ENCODE results near the gene ZNF451. TPM values are rescaled to one million over a fixed set of nuclear protein-coding genes. Genes with fewer than 3 reads are reported as not detected.
"Not testable (repeated sequence)": the region's sequence is repeated elsewhere in the genome, so short reads cannot be mapped to it uniquely, and the experiment has no call there.

The ZNF451 gene
- total RNA-seq, 1 experiment from 2014 or later: 16.9 TPM

DNA sequence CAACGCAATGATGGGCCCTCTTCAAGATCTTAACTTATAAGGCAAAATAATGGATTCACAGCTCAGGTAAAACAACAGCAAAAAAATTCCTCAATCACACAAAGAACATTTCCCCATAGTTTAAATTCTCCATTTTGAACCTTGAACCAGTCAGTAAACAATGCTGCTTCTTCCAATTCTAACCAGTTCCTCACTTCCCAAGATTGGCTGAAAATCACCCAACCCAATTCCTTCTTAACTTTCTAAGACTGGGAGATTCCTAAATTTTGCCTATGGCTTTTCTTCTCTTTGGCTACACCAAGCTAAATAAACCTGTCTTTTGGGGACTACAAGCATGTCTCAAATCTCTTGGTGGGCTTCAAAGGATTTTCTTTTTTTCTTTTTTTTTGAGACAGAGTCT lies 3.1 kb upstream of the ZNF451 start:
- H3K36me3 ChIP-seq: peaks cover 5% of the 10 kb centered on the region
- no peaks in the 10 kb centered on the region for H3K27me3 ChIP-seq
- no peak overlapping the region for H3K4me3 ChIP-seq
- H3K9me3 ChIP-seq: no peaks in the 10 kb centered on the region
- no peak for DNase-seq

DNA sequence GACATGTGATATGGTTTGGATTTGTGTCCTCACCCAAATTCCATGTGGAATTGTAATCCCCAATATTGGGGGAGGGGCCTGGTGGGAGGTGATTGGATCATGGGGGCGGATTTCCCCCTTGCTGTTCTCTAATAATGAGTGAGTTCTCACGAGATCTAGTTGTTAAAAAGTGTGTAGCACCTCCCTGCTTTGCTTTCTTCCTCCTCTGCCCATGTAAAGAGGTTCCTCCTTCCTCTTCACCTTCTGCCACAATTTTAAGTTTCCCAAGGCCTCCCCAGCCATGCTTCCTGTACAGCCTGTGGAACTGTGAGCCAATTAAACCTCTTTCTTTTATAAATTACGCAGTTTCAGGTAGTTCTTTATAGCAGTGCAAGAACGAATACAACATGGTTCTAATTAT lies 2.1 kb upstream of the ZNF451 start:
- Histone ChIP-seq H3K4me3 (no peak overlapping the region), H3K27me3 (no peaks in the 10 kb centered on the region), H3K9me3 (no peaks in the 10 kb centered on the region), H3K36me3 (peaks cover 13% of the 10 kb centered on the region)
- no peak for DNase-seq

DNA sequence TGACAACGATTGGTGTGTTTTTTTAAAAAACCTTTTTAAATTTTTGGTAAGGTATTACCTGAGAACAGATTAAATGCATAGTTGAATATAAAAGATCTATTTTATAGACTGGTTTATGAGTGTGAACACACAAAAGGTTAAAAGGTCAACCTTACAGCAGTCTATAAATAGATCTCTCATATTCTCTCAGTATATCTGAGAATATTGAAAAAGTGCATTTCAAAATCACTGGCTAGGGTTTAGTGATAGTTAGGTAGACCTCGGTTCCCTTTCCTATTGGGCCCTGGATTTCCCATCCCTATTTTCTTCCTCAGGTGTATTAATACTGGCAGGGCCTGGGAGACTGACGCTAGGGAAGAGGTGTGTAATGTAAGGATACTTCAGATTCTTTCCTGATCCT lies 723 bp upstream of the ZNF451 start:
- Histone ChIP-seq H3K4me3 (peak overlapping the region; percentile 65), H3K36me3 (peaks cover 13% of the 10 kb centered on the region), H3K27me3 (no peaks in the 10 kb centered on the region), H3K9me3 (no peaks in the 10 kb centered on the region)
- no peak for DNase-seq

DNA sequence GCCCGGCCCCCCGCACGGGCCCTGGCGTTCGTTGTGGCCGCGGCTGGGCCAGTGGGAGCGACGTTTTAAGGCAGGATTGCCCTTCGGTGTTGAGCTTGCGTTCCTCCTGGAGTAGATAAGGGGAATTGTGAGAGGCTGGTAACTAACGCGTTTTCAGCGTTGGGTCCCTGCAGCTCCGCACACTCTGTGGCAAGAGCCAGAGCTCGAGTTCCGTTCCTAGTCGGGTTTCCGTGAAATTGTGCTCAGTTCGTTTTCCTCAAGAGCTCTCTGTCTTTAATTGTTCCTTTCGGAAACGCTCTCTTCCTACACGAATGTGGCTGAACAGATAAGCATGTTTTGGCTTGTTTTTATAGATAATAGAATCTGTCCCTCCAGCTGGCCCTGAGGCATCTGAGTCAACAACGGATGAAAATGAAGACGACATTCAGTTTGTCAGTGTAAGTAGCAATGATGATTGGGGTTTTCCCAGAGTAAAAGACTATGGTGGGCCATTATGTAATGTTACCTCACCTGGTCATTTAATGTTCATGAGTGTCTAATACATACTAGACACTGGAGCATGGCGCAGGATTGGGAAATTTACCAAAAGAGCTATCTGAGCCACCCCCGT lies 575 bp downstream of the ZNF451 start:
- not testable (repeated sequence) for H3K27me3 ChIP-seq, H3K9me3 ChIP-seq, DNase-seq, H3K4me3 ChIP-seq
- H3K36me3 ChIP-seq: peaks cover 13% of the 10 kb centered on the region

DNA sequence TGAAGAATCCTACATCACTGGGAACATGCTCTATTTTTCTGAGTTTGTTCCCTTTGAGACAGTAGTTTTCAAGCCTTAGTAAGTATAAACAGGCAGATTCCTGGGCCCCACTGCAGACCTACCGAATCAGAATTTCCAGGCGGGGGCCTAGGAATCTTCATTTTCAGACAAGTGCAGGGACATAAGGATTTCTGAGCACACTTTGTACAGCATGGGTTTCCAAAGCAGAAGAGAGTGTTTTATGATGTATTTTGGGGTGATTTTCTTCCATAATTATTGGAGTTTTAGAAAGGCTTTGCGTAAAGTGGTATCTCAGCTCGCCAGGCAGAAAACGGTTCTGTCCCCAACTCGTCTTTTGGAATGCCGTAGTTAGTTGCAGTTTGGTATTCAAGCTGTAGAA lies 1.4 kb downstream of the ZNF451 start:
- Histone ChIP-seq H3K4me3 (0 out of 2 replicates have a peak overlapping the region, but pooled peaks have one; percentile 7), H3K36me3 (peaks cover 13% of the 10 kb centered on the region)
- H3K27me3 ChIP-seq, DNase-seq, H3K9me3 ChIP-seq: not testable (repeated sequence)

DNA sequence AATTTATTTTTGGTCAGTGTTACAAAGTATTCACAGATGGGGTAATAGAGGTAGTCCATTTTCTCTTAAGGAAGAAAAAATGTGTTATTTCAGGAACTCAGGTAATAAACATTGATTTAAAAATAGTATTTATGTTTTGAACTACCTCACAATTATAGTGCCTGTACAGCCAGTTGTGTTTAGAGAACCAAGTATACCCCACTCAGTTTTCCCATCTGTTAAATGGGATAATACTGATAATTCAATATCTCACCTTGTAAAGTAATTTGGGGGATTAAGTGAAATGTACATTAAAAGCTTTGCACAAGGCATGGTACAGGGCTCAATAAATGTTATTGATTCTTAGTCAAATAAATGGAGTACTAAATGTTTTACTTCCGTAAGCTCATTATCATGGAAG lies 4.7 kb downstream of the ZNF451 start:
- Histone ChIP-seq H3K36me3 (peaks cover 31% of the 10 kb centered on the region), H3K27me3 (no peaks in the 10 kb centered on the region), H3K4me3 (no peak overlapping the region), H3K9me3 (no peaks in the 10 kb centered on the region)
- DNase-seq: no peak

DNA sequence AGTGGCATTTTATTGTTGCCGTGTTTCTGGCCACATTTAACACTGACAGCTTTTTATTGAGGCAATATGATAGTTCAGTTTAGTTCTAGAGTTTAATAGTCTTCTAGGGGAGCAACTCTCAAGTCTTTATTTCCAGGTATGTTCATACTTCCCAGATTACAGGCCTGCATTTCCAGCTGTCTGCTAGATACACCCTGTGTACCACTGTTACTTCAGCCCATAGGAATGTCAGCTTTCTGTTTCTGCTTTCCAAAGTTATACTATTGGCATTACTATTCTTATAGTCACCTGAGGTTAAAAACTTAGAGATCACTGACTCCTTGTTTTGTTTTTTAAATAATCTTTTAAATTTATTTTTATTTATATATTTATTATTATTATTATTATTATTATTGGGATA lies 7.6 kb downstream of the ZNF451 start:
- no peaks in the 10 kb centered on the region for H3K9me3 ChIP-seq
- peaks cover 47% of the 10 kb centered on the region for H3K36me3 ChIP-seq
- no peak overlapping the region for H3K4me3 ChIP-seq
- H3K27me3 ChIP-seq: no peaks in the 10 kb centered on the region
- no peak for DNase-seq

DNA sequence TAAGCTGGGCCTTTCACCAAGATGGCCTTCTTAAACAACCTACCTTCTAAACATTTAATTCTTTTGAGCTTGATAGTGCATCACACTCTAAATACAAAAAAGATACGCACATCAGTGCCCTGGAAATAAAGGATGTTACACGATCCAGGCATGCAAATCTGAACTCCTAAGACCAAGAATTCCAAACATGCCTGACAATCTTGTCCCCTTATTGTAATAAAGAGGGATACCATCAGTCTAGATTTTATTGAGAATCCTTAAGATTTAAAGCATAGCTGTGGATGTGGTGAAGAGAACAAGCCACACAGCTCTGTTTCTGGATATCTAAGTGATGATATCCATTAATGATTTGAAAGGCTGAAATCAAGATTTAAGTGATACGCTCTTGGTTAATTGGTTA lies 13.0 kb downstream of the ZNF451 start:
- no peaks in the 10 kb centered on the region for H3K9me3 ChIP-seq
- no peaks in the 10 kb centered on the region for H3K27me3 ChIP-seq
- H3K4me3 ChIP-seq: no peak overlapping the region
- DNase-seq: no peak
- H3K36me3 ChIP-seq: peaks cover 57% of the 10 kb centered on the region

DNA sequence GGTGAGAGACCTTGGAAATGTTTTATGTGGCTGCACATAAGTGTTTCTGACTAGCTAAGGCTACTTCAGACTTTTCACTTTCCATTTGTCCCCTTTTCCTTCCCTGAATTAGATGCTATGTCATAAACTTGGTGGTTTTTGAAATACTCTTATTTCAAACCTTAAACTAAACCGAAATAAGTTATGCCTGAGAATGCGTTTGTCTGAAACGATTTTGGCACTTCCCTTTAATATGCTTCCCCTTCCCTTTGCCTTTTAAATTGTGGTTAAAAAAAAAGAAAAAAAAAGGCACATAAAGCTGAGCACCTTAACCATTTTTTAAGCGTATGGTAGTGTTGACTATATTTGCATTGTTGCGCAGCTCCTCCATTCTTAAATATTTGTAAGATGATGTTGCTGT lies 14.3 kb downstream of the ZNF451 start:
- no peak for DNase-seq
- peaks cover 45% of the 10 kb centered on the region for H3K36me3 ChIP-seq
- no peaks in the 10 kb centered on the region for H3K9me3 ChIP-seq
- H3K4me3 ChIP-seq: no peak overlapping the region
- H3K27me3 ChIP-seq: no peaks in the 10 kb centered on the region

DNA sequence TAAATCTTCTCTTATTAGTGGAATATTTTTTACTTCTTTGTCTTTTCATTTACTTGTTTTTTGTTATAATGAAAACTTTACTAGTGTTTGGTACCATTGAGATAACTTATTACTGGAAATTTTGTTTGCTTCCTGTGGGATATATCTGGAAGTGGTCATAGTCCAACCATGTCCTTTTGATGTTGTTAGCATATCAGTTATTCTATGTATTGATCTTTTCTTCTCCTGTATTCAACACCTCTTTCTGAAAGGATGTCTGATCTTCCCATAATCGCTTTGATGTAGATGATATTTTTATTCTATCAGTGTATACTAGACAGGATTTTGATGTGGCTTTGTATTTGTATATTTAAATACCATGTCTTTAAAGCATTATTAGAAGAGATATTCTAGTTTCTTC lies 17.0 kb downstream of the ZNF451 start:
- H3K4me3 ChIP-seq: no peak overlapping the region
- no peaks in the 10 kb centered on the region for H3K27me3 ChIP-seq
- no peaks in the 10 kb centered on the region for H3K9me3 ChIP-seq
- DNase-seq: no peak
- peaks cover 24% of the 10 kb centered on the region for H3K36me3 ChIP-seq

DNA sequence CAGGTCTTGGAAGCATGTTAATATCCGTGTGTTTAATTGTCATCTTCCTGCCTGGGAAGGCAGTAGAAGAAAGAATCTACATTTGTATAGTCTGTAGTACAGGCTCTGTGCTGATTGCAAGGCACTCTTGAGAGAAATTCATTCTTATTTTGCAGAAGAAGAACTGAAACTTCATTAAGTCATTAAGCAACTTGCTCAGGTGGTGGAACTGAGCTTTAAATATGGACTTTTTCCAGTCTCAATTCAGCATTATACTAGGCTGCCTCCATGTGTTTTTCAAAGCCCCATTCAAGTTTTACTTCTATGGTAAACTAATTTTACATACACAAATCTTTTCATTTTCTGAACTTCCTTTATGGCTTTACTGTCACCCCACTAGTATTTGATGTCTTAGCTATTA lies 18.7 kb downstream of the ZNF451 start:
- Histone ChIP-seq H3K4me3 (no peak overlapping the region), H3K27me3 (no peaks in the 10 kb centered on the region), H3K9me3 (no peaks in the 10 kb centered on the region), H3K36me3 (peaks cover 9% of the 10 kb centered on the region)
- DNase-seq: no peak

DNA sequence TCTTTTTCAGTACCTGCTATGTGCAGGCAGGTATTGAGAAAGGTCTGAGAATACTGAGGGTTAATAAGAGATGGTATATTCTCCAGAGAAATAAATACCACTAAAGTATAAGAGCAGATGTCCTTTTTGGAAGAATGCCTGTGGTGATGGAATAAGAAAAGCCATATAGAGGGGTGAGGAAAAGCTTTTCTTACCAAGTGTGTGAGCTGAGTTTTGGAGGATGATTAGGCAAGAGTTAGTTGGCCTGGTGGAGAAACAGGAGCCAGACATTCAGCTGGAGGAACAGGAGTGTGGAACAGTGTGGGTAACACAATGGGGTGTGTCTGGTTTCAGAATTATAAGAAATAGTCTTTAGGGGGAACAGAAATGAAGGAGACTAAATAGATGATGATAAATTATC lies 19.9 kb downstream of the ZNF451 start:
- no peaks in the 10 kb centered on the region for H3K27me3 ChIP-seq
- peaks cover 9% of the 10 kb centered on the region for H3K36me3 ChIP-seq
- no peaks in the 10 kb centered on the region for H3K9me3 ChIP-seq
- DNase-seq: no peak
- no peak overlapping the region for H3K4me3 ChIP-seq

DNA sequence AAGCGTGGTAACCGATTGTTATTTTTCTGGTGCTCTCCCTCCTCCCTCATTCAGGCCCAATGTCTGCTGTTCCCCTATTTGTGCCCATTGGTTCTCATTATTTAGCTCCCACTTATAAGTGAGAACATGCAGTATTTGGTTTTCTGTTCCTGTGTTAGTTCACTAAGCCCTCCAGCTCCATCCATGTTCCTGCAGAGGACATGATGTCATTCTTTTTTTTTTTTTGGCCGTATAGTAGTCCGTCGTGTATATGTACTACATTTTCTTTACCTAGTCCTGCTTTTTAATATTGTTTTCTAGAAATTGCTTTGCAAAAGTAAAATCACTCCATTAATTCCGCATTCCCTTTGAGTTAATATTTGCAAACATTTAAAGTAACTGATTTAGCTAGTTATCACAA lies 23.1 kb downstream of the ZNF451 start:
- H3K27me3 ChIP-seq: no peaks in the 10 kb centered on the region
- DNase-seq: no peak
- H3K9me3 ChIP-seq: no peaks in the 10 kb centered on the region
- peaks cover 5% of the 10 kb centered on the region for H3K36me3 ChIP-seq
- H3K4me3 ChIP-seq: no peak overlapping the region

DNA sequence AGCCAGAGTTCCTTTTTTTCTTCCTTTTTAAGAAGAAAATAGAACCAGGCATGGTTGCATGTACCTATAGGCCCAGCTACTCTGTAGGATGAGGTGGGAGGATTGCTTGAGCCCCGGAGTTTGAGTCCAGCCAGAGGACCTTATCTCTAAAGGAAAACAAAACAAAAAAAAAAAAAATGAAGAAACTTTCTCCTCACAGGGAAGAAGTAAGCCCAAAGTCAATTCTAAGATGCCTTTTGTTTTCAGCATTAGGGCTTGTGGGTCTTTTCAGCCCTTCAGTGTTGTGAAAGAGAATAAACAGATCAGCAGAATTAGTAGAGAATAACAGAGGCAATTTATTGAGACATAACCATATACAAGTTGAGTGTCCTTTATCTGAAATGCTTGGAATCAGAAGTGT lies 26.8 kb downstream of the ZNF451 start:
- DNase-seq: no peak
- Histone ChIP-seq H3K4me3 (no peak overlapping the region), H3K9me3 (no peaks in the 10 kb centered on the region), H3K27me3 (no peaks in the 10 kb centered on the region), H3K36me3 (peaks cover 3% of the 10 kb centered on the region)

DNA sequence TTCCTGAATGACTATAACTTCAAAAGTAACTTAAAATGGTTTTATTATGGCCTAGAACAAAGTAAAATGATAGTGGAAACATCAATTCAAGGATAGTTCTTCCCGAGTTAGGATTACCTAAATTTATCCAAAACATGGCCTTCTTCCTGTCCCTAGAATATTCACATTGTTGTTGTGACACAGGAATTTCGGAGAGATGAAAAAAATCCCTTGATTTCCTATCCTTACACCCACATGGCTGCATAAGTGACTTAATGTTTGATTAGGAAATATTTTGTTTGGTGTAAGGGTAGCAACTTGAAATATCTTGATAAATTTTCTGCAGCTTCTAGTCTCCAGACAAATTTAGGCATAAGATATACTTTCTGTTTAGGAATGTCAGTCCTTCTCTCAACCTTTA lies 27.8 kb downstream of the ZNF451 start:
- Histone ChIP-seq H3K4me3 (no peak overlapping the region), H3K27me3 (no peaks in the 10 kb centered on the region), H3K9me3 (no peaks in the 10 kb centered on the region), H3K36me3 (peaks cover 8% of the 10 kb centered on the region)
- DNase-seq: no peak

DNA sequence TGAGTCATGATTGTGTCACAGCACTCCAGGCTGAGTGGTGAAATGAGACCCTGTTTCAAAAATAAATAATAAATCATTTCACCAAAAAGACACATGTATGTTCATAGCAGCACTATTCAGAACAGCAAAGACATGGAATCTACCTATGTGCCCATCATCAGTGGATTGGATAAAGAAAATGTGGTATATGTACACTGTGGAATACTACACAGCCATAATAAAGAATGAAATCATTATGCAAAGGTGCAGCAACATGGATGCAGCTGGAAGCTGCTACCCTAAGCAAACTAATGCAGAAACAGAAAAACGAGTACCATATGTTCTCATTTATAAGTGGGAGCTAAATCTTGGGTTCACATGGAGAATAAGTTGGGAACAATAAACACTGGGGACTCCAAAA lies 33.1 kb downstream of the ZNF451 start:
- peak; percentile 17 for DNase-seq
- Histone ChIP-seq H3K36me3 (peaks cover 8% of the 10 kb centered on the region), H3K4me3 (no peak overlapping the region), H3K9me3 (no peaks in the 10 kb centered on the region), H3K27me3 (no peaks in the 10 kb centered on the region)

DNA sequence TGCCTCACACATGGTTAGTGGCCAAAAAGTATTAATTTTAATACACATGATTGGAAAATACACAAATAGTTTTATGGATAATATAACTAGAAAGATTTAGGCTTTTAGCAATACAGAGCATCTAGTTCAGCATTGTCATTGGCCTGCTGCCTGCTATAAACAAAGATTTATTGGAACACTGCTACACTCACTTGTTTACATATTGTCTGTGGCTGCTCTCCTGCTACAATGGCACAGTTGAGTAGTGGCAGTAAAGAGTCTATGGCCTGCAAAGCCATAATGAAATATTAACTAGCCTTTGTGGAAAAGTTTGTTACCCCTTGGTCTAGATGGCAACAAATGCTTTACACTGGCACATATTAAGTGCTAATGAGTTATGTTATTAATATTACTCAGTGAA lies 37.8 kb downstream of the ZNF451 start:
- no peaks in the 10 kb centered on the region; the same call in 1 of the 2 replicates for H3K36me3 ChIP-seq
- H3K9me3 ChIP-seq: no peaks in the 10 kb centered on the region
- DNase-seq: no peak
- no peaks in the 10 kb centered on the region for H3K27me3 ChIP-seq
- no peak overlapping the region for H3K4me3 ChIP-seq

DNA sequence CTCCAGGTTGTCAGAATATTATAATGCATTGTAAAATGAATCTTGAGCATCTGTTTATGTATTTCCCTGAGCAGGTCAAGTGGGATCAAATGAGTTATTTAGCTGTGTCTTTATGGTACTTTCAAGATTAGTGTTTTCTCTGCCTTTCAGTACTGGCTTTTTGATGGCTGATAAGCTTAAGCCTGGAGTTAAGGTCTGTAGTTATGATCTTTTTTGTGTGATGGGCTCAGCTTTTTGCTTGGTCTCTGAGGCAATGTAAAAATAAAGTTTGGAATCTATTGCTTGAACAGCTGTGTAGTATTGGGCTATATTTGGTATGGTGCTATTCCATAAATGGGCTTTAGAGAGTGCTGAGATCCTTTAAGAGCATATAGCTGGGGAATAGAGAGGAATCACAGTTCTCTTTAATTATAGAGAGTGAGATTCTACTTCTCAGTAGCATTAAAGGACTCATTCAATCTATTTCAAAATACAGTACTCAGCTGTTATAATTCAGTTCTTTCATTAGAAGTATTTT lies 40.7 kb downstream of the ZNF451 start:
- no peaks in the 10 kb centered on the region; the same call in none of the 2 replicates for H3K36me3 ChIP-seq
- no peak overlapping the region for H3K4me3 ChIP-seq
- no peak for DNase-seq
- H3K9me3 ChIP-seq: no peaks in the 10 kb centered on the region
- no peaks in the 10 kb centered on the region for H3K27me3 ChIP-seq

DNA sequence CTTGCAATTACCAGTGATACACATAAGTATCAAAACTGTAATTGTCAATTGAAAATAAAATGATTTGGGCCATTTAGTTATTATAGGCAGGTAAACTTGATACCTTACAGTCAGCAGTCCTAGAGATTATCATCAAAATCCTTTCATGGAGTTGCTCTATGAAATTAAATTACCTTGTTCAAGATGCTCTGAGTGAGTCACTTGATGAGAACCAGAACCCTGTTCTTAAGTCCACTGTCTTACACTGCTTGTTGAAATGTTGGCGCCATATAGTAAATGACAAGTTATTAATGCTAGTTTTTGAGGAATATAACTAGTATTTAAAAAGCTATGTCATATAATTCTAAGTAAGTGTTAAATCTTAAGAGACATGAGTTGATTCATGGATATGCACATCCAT lies 45.0 kb downstream of the ZNF451 start:
- Histone ChIP-seq H3K27me3 (no peaks in the 10 kb centered on the region), H3K9me3 (no peaks in the 10 kb centered on the region), H3K36me3 (no peaks in the 10 kb centered on the region; the same call in none of the 2 replicates), H3K4me3 (no peak overlapping the region)
- DNase-seq: no peak

Data from MG63 (cell line).